ENCODE data around the gene MEPCE.

GRCh38 chr7:100466653-100467605 lies 37.3 kb downstream of the MEPCE start:
- TF ChIP-seq POLR2A (IDR thresholded peaks at IDR 0.05) (no peak), EP300 (IDR thresholded peaks at IDR 0.05) (no peak), CTCF (IDR thresholded peaks at IDR 0.05) (no peak), POLR2AphosphoS5 (IDR thresholded peaks at IDR 0.05) (no peak)

All from gastroesophageal sphincter (tissue), 3 donors.